Activated T-cell treated with anti-CD3 and anti-CD28 coated beads, Interleukin-2, amount 50 U/mL, for 48 hours (primary cell): Measurements from ENCODE around the gene E2F7.

ENCODE experiments used
- DNase-seq, 2 experiments: peaks; one replicate each; pipeline ENCODE4 v3.0.0-alpha.2; 2020

E2F7 gene

DNA sequence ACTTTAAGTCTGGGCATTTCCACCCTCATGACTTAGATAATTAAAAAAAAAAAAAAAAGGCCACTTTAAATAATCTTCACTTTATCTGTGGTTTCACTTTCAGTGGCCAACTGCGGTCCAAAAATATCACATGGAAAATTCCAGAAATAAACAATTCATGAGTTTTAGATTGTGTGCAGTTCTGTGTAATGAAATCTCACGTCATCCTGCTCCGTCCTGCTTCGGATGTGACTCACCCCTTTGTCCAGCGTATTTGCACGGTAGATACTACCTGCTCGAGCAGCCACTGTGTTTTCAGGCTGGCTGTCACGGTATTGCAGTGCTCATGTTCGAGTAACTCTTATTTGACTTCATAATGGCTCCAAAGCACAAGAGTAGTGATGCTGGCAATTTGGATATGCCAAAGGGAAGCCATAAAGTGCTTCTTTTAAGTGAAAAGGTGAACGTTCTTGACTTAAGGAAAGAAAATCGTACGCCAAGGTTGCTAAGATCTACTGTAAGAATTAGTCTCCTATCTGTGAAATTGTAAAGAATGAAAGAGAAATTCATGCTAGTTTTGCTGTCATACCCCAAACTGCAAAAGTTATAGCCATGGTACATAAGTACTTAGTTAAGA, 2.4 kb downstream of the E2F7 start:
- DNase-seq, result no peak

DNA sequence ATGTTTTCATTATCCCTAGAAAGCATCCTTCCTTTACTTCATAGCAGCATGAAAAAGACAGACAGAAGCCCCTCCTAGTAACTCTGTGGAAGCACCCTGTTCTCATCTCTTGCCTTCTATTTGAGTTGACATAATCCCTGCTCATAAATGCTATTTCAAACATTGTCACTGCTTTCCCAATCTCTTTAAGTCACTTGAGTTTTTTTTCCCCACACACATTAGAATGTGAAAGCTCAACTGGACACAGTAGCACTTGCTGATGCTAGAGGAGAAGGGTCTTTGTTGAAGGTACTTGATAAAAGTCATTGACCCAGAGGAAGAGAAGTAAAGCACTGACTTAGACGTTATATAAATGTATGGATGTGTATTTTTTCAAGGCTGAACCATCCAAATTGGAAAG, 3.0 kb downstream of the E2F7 start:
- no peak for DNase-seq

DNA sequence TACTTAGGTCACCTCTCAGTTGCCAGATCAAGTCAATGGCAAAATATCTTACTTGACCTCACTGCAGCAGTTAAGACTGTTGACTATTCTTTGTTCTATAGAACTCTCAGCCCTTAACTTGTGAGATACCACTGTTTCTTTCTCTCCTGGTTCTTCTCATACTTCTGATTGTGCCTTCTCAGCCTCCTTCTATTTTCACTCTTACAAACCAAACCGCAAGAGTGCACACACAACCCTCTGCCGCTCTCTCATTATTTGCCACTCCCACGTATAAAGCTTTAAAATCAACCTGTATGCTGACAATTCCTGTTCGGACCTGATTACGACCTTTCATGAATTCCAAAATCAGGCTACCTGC, 4.5 kb downstream of the E2F7 start:
- no peak for DNase-seq

- no peak for DNase-seq
Observed at GRCh38 chr12:77060136-77060882, 5.1 kb downstream of the E2F7 start.

GRCh38 chr12:77058740-77059139, 6.6 kb downstream of the E2F7 start:
- DNase-seq, result no peak

DNA sequence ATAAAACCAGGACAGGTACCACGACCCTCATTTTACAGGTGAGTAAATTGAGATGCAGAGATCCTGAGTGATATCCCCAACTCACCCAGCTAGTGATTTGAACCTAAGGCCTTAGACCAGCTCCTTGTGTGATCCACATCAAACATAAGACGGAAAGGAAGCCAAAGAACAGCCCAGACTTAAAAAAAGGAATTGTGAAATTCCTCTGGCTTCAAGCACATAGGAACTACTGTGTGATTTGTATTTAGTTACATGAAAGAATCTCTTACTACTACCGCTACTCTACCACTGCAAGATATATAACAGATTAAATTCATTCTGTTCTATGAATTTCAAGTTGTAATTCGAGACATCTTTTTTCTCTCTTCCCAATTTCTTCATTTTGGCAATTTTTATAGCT, 10.5 kb downstream of the E2F7 start:
- no peak for DNase-seq

DNA sequence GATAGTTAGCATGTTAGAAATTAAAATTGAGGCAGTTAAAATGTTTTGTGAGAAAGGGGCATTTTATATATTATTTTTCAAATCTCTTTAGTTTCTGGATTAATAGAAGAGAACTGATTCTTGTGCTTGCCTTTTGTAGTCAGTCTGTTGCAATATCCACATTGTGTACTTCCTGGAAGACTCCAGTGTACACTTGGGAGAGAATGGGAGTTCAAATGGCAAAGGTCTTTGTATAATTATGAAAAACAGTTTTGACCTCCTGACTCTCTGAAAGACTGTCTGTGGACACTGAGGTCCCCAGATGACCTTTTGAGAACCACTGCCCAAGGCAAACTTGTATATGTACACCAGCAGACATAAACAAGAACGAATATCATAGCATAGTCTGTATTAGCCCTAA, 12.1 kb downstream of the E2F7 start:
- no peak for DNase-seq

- no peak for DNase-seq
Observed at GRCh38 chr12:77049767-77050353, 15.5 kb downstream of the E2F7 start.

- DNase-seq, result no peak
Observed at GRCh38 chr12:77047341-77048109, 17.8 kb downstream of the E2F7 start.

DNA sequence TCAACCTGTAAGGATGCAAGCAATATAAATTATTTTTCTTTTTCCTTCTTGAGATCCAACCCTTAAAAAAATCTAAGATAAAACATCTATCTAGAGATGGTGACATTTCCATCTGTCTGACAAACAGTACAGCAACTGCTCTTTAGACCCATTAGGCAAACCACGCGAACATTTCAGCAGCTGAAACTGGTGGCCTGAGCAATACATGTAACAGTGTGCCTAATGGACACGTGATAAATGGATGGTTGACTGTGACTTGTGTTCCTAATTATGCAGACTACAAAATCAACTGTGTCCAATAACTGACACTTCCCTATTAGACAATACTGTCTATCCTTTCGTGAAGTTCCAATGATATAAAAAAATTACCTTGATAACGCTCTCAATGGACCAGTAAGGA, 18.9 kb downstream of the E2F7 start:
- no peak for DNase-seq

GRCh38 chr12:77045183-77045582, 20.2 kb downstream of the E2F7 start:
- no peak for DNase-seq

GRCh38 chr12:77044721-77045120, 20.6 kb downstream of the E2F7 start:
- no peak for DNase-seq

GRCh38 chr12:77042833-77043232, 22.5 kb downstream of the E2F7 start:
- DNase-seq, result no peak

GRCh38 chr12:77040231-77040630, 25.1 kb downstream of the E2F7 start:
- DNase-seq, result no peak

GRCh38 chr12:77035226-77035625, 30.1 kb downstream of the E2F7 start:
- DNase-seq, result no peak

- DNase-seq, result no peak
Observed at GRCh38 chr12:77033658-77034536, 31.5 kb downstream of the E2F7 start.

DNA sequence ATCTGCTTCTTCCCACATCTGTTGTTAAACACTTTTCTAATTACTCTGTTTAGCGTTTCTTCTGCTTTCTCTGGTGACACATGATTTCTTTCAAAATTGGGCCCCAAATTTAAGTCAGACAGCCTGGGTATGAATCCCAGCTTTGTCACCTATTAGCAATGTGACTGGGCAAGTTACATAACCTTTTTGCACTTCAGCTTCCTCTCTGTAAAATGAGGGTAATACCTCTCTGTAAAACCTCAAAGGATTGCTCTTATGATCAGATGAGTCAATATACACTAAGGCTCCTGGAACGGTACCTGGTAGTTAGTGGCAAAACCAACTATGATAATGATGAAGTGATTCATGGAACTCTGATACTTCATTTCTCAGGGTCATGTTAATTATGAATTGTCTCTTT, 33.0 kb downstream of the E2F7 start:
- DNase-seq, result no peak

DNA sequence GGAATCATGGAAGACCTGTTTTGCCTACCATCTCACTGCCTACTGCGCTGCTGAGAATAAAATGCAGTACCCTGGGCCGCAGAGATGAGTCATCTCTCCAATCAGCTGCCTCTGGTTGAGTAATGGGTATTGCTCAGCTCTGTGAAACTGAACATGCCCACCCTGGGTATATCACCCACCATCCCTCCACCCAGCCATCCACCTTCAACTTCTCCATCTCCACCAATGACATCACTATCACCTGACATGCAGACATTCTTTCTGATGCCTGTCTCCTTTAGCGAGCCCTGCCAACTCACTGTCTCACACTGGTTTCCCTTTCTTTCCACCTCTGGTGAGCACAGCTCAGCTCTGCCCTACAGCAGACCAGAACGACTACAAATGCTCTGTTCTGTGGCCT, 33.6 kb downstream of the E2F7 start:
- no peak for DNase-seq

- no peak for DNase-seq
Observed at GRCh38 chr12:77025782-77026314, 39.5 kb downstream of the E2F7 start.

GRCh38 chr12:77023501-77023900, 41.9 kb downstream of the E2F7 start:
- DNase-seq, result no peak

DNA sequence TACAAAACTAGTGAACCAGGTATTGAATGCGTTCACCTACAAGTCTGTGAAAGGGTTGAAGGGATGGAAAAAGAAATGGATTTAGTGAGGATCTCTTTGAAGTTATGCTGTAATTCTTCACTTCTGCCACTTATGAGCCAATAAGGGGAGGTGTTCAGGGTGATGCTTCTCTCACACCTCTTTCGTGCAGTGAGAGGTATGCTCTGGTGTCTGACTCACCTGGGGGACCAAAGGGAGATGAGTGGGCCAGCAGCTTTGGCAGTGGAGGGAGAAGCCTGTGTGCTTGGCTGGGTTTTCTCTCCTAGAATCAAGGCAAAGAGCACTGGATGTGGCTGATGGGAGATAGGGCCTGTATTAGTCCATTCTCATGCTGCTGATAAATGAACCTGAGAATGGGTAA, 45.4 kb downstream of the E2F7 start:
- no peak for DNase-seq

- DNase-seq, result no peak
Observed at GRCh38 chr12:77016606-77017005, 48.8 kb downstream of the E2F7 start.

- DNase-seq, result no peak
Observed at GRCh38 chr12:77013091-77013490, 52.3 kb downstream of the E2F7 start.
